Measurements from ENCODE around the gene FOXB1. TPM values are rescaled to one million over a fixed set of nuclear protein-coding genes. Genes with fewer than 3 reads are reported as not detected.

FOXB1 gene
- polyA plus RNA-seq, 3 donors = not detected

DNA sequence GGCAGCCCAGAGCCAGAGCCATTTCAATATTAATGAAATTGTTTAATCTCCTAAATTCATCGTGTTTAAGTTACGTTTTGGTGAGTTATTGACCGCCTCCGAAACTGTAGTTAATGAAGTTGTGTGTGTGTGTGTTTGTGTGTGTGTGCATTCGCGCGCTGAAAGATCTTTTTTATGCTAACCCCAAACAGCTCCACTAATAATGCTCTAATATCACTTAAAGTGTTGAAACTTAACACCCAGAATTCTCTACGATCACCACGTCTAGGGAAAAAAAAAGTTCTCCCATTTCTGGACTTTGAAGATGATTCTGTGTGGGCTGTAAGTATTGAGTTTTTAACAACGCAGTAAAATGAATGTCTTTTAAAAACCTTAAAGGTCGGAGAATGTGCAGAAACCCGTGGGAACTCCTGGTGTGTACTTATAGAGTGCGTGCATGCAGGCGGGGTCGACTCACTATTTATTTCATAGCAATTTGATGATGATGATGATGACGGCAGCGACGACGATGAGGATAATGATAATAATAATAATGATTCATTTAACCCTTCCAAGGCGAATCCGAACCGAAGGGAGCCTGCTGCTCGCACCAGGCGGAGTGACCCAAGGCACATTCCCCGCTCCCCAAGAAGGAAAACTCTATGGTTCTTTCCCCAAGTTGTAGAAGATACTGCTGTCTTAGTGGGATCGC is 1.4 kb upstream of the FOXB1 start:
- no peak overlapping the region for H3K27ac ChIP-seq (ENCODE audit: low read depth in 1 of 2, low read length in 2 of 2)
- H3K9ac ChIP-seq (ENCODE audit: insufficient read depth, low read length, poor library complexity, severe bottlenecking) = no peak overlapping the region
- H3K36me3 ChIP-seq (replicated peaks in 1 of 2; ENCODE audit: control insufficient read depth in 1 of 2, insufficient read depth in 2 of 2, low read length in 2 of 2) = no peaks in the 10 kb centered on the region
- no peak for DNase-seq
- no peak overlapping the region for H3K4me2 ChIP-seq (replicated peaks; ENCODE audit: extremely low read depth, low read length, poor library complexity, severe bottlenecking)
- H3K27me3 ChIP-seq (ENCODE audit: control insufficient read depth in 2 of 2, insufficient read depth in 2 of 2, low read length in 2 of 2) = peaks cover 92 to 99% of the 10 kb centered on the region in 2 donors
- no peaks in the 10 kb centered on the region for H4K20me1 ChIP-seq (ENCODE audit: insufficient read depth, low read length)
- no peak overlapping the region for H2AFZ ChIP-seq (ENCODE audit: insufficient read depth, low read depth, low read length, poor library complexity, severe bottlenecking)
- H3K4me1 Mint-ChIP-seq = peaks cover 36% of the 10 kb centered on the region
- no peak overlapping the region for H3K27ac Mint-ChIP-seq
- intact Hi-C loops (cut with micrococcal nuclease) = no loop called here
- peaks cover 2 to 15% of the 10 kb centered on the region in 2 donors for H3K36me3 Mint-ChIP-seq
- WGBS (ENCODE audit: insufficient coverage) = no CpG with 5 or more reads among the region's 26 CpGs
- no peaks in the 10 kb centered on the region for H3K79me2 ChIP-seq (ENCODE audit: insufficient read depth, low read length)
- H3K4me3 Mint-ChIP-seq = peak overlapping the region in 1 of 2 donors; percentile 78
- peaks cover 0 to 38% (median 17%) of the 10 kb centered on the region in 7 donors for H3K9me3 Mint-ChIP-seq
- TF ChIP-seq, protein P1, sequence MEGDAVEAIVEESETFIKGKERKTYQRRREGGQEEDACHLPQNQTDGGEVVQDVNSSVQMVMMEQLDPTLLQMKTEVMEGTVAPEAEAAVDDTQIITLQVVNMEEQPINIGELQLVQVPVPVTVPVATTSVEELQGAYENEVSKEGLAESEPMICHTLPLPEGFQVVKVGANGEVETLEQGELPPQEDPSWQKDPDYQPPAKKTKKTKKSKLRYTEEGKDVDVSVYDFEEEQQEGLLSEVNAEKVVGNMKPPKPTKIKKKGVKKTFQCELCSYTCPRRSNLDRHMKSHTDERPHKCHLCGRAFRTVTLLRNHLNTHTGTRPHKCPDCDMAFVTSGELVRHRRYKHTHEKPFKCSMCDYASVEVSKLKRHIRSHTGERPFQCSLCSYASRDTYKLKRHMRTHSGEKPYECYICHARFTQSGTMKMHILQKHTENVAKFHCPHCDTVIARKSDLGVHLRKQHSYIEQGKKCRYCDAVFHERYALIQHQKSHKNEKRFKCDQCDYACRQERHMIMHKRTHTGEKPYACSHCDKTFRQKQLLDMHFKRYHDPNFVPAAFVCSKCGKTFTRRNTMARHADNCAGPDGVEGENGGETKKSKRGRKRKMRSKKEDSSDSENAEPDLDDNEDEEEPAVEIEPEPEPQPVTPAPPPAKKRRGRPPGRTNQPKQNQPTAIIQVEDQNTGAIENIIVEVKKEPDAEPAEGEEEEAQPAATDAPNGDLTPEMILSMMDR (IDR thresholded peaks at IDR 0.05) = no peak
- no peak overlapping the region for H3K4me3 ChIP-seq (replicated peaks in 1 of 3; ENCODE audit: low read depth in 2 of 3, low read length in 3 of 3)
- H3K9me3 ChIP-seq (replicated peaks in 1 of 2; ENCODE audit: control insufficient read depth in 1 of 2, insufficient read depth in 1 of 2, low read length in 2 of 2) = peaks cover 0 to 56% of the 10 kb centered on the region in 2 donors
- peaks cover 14 to 32% of the 10 kb centered on the region in 2 donors for H3K4me1 ChIP-seq (ENCODE audit: control insufficient read depth in 1 of 2, insufficient read depth in 2 of 2, low read length in 2 of 2)
- H3K27me3 Mint-ChIP-seq (ENCODE audit: low read depth in 3 of 3) = peaks cover 96 to 99% (median 96%) of the 10 kb centered on the region in 3 donors

DNA sequence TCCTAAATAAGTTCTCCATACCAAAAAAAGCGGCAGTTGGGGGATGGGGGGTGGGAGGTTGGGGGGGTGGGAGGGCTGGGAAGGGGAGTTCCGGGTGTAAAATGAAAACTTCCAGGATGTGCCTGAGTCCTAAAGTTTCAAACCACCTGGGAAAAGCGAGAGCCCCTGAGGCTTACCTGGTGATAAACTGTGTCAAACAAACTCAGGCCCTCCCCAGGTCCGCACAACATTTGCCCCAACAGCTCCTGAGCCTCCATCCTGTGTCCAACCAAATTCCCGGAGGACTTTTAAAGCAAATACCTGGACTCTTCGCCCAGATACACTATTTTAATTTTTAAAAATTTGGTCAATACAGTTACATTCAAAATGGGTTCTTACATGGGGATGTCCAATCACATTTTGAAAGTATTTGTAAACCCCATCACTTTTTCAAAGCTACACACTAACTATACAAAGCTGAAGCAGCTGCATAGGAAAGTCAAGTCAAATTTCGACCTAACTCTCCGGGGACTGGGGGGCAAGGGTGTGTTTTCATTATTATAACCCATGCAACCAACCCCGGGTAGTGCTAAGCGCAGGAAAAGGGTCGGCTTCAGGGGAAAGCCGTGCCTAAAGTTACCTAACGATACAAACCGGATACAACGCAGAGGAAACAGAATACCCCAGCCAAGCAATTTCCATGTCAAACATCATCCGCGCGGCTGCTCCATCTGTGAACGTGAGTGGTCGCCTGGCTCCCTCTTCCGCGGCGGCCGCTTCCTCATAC is 685 bp upstream of the FOXB1 start:
- Mint-ChIP-seq H3K36me3 (peaks cover 2 to 15% of the 10 kb centered on the region in 2 donors), H3K27me3 (ENCODE audit: low read depth in 3 of 3) (peaks cover 95 to 99% (median 96%) of the 10 kb centered on the region in 3 donors), H3K4me1 (peaks cover 36% of the 10 kb centered on the region), H3K4me3 (peak overlapping the region in 1 of 2 donors; percentile 95), H3K27ac (no peak overlapping the region), H3K9me3 (peaks cover 0 to 41% (median 17%) of the 10 kb centered on the region in 7 donors)
- TF ChIP-seq, protein P1 (IDR thresholded peaks at IDR 0.05) = no peak
- no peaks in the 10 kb centered on the region for H4K20me1 ChIP-seq (ENCODE audit: insufficient read depth, low read length)
- DNase-seq = no peak
- WGBS (ENCODE audit: insufficient coverage) = 1% methylated on average over 16 of the region's 24 CpGs
- H3K4me1 ChIP-seq (ENCODE audit: control insufficient read depth in 1 of 2, insufficient read depth in 2 of 2, low read length in 2 of 2) = peaks cover 14 to 32% of the 10 kb centered on the region in 2 donors
- intact Hi-C loops (cut with micrococcal nuclease) = no loop called here
- peaks cover 92 to 98% of the 10 kb centered on the region in 2 donors for H3K27me3 ChIP-seq (ENCODE audit: control insufficient read depth in 2 of 2, insufficient read depth in 2 of 2, low read length in 2 of 2)
- H3K4me2 ChIP-seq (replicated peaks; ENCODE audit: extremely low read depth, low read length, poor library complexity, severe bottlenecking) = no peak overlapping the region
- no peaks in the 10 kb centered on the region for H3K79me2 ChIP-seq (ENCODE audit: insufficient read depth, low read length)
- H3K36me3 ChIP-seq (replicated peaks in 1 of 2; ENCODE audit: control insufficient read depth in 1 of 2, insufficient read depth in 2 of 2, low read length in 2 of 2) = no peaks in the 10 kb centered on the region
- no peak overlapping the region for H3K27ac ChIP-seq (ENCODE audit: low read depth in 1 of 2, low read length in 2 of 2)
- H3K4me3 ChIP-seq (replicated peaks in 1 of 3; ENCODE audit: low read depth in 2 of 3, low read length in 3 of 3) = peak overlapping the region in 1 of 3 experiments; percentile 38
- no peak overlapping the region for H2AFZ ChIP-seq (ENCODE audit: insufficient read depth, low read depth, low read length, poor library complexity, severe bottlenecking)
- peaks cover 0 to 58% of the 10 kb centered on the region in 2 donors for H3K9me3 ChIP-seq (replicated peaks in 1 of 2; ENCODE audit: control insufficient read depth in 1 of 2, insufficient read depth in 1 of 2, low read length in 2 of 2)
- H3K9ac ChIP-seq (ENCODE audit: insufficient read depth, low read length, poor library complexity, severe bottlenecking) = no peak overlapping the region

Data from CD14-positive monocyte (primary cell).